GM21528 (cell line): Measurements from ENCODE around the gene MLN.

Source experiments
- ATAC-seq: cut with Tn5 transposase; IDR thresholded peaks from one replicate; pipeline ENCODE4 v1.9.1; 2021; ENCODE audit warnings: mild to moderate bottlenecking, moderate library complexity; ENCODE audit not compliant: unreplicated experiment, low FRiP score

MLN gene

DNA sequence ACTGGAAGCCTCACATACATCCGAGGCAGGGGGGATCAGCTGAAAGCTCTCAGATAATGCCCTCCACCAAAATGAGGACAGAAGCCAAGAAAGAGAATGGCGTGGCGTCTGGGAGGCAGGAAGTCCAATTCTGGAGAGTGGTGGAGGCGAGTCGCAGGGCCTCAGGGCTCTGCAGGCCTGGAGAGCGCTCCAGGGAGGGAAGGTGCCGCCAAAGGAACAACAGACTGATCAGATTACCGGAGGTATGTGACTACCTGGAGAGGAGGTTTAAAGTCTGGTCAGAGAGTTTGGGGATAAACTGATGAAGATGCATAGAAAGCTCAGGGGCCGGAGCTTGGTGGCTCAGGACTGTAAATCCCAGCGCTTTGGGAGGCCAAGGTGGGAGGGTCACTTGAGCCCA is 45.9 kb downstream of the MLN start:
- no peak for ATAC-seq

DNA sequence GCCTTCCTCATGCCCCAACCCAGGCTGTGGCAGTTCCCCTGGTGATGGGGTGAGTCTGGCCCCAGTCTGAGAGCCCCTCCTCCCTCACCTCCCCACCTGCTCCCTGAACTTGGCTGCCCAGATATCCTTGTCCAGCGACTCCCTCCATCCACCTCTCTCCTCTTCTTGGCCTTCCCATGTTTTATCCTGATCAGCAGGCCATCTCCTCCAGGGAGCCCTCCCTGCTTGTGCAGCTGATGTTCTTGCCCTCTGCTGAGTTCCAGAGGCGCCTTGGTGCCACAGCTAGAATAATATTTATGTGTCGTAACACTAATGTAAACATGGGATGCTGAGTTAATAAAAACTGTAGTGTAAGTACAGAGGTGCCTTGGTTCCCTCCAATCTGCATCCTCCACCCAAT is 46.7 kb downstream of the MLN start:
- no peak for ATAC-seq

DNA sequence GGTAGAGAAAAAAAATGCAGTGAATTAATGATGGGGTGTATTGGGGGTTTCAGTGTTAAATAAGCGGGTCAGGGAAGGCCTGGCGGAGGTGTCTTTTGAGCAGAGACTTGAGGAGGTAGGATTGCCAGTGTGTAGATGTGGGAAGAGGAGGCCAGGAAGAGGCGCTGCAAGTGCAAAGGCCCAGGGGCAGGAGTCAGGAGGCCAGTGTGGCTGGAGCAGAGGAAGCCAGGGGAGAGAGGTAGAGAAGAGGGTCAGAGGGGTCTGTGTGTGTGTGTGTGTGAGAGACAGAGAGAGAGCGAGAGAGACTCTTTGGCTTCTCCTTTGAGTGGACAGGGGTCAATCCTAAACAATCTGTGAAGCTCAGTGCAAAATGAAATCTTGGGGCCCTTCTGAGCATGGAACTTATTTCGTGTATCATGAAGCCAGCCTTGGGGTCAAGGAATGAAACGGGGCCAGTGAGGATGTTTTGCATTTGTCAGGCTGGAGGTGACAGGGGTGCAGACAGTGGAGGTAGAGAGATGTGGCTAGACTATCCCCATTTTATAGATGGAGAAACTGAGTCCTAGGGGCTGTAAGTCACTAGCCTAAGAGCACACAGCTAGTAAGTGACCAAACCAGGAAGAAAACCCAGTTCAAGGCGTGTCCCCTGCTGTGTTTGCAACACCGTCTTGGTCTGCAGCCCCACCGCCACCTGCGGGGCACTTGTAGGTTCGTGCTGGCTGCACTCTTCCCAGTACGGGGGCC is 47.4 kb downstream of the MLN start:
- ATAC-seq, result no peak

- ATAC-seq, result no peak
Measured at GRCh38 chr6:33755070-33755869, 48.5 kb downstream of the MLN start.

DNA sequence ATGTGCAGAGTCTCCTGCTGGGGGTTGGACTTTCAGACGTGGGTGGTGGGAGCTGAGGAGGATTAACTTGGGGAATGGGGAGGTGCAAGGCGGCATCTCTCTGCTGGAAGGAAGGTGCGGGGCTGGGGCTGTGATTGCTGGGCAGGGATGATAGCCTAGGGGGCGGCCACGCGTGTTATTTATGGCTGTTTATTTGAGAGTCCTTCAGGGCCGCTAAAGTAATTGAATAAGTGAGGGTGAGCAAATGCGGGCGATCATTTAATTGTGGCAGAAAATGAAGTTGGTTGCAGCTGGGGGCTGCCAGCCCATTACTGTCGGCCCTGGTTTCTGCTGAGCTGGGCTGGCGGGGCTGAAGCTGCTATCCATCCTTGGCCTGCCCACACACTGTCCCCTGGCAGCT is 49.6 kb downstream of the MLN start:
- no peak for ATAC-seq

DNA sequence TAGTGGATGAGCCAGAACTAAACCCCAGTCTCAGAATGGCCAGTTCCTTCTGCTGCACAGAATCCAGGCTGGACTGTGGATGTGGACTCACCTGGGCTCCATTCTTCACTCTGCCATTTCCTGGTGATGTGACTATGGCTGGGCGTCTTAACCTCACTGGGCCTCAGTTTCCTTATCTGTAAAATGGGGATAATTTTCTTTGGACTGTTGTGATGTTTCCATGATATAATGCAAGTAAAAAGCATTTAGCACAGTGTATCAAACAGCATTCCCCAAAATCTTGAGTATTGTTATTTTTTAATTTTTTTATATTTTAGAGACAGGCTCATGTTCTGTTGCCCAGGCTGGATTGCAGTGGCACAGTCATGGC is 51.2 kb downstream of the MLN start:
- no peak for ATAC-seq

GRCh38 chr6:33751771-33752645 is 51.8 kb downstream of the MLN start:
- no peak for ATAC-seq

DNA sequence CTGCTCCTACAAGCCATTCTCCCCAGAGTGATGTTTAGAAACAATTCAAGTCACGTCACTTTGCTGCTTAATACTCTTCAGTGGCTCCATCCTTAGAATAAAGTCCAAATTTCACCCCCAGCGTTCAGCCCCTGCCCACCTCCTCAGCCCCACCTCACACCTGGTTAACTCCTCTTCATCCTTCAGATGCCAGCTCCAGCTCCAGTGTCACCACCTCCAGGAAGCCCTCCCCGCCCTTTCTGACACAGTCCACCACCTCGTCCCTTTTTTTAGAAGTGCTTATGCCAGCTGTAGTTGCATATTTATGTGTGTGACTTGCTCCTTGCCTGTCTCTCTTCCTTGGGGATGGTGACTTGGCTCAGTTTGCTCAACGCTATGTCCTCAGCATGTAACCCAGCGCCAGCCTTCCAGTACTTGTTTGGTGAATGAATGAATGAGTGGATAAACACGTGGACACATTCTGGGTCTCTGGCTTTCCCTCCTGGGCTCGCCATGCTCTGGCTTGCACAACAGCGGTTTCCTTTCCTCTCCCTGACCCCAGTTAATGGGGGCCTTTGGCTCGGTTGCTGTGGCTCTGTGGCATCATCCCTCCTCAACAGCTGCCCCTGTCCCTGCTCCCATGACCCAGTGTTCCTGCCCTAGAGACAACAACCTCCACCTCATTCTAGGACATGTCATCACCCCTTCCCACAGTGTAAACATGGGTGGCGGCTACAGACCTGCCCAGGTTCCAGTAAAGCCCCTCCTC is 53.4 kb downstream of the MLN start:
- ATAC-seq, result no peak

- no peak for ATAC-seq
Measured at GRCh38 chr6:33749401-33749800, 54.4 kb downstream of the MLN start.

DNA sequence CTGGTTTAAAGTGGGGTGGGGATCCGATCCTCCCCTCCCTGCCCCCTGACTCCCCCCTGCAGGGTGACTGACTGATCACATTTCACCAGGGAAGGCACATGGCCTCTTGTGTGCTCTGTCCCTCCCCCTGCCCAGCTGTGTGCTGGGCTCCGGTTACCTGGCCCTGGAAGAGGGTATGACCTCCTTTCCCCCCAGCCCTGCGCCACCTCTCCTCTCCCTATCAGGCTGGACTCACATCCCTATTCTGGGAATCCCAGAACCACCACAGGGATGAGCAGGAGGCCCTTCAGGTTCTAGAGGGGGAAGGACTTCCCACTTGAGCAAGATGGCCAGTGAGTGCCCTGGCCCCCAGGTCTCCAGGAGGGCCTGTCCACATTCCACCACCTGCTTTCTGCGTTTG is 55.0 kb downstream of the MLN start:
- no peak for ATAC-seq

DNA sequence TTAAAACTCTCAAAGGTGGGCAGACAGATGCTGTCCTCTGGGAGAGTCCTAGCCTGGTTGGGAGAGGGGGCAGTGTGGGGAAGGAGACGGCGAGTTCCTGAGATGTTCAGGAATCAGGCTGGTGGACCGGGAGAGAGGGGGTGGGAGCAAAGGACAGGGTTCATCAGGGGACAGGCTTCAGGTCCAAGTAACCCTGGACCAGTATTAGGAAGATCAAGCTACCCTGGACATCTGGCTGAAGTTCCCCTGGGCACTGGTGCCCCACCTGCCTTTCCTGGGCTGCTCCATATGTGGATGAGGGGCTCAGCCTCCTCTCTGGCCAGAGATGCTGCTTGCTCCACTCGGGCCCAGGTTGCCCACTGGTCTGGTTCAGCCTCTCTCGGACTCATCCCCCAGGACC is 56.0 kb downstream of the MLN start:
- ATAC-seq, result no peak

- no peak for ATAC-seq
Measured at GRCh38 chr6:33746651-33747100, 57.1 kb downstream of the MLN start, which contains the start of gene IP6K3. IP6K3 (minus strand) TSS chr6:33746905; CDS start chr6:33735476, 11,429 bp downstream.

GRCh38 chr6:33746036-33746600 is 57.7 kb downstream of the MLN start:
- no peak for ATAC-seq

- ATAC-seq, result no peak
Measured at GRCh38 chr6:33745548-33745947, 58.3 kb downstream of the MLN start.

DNA sequence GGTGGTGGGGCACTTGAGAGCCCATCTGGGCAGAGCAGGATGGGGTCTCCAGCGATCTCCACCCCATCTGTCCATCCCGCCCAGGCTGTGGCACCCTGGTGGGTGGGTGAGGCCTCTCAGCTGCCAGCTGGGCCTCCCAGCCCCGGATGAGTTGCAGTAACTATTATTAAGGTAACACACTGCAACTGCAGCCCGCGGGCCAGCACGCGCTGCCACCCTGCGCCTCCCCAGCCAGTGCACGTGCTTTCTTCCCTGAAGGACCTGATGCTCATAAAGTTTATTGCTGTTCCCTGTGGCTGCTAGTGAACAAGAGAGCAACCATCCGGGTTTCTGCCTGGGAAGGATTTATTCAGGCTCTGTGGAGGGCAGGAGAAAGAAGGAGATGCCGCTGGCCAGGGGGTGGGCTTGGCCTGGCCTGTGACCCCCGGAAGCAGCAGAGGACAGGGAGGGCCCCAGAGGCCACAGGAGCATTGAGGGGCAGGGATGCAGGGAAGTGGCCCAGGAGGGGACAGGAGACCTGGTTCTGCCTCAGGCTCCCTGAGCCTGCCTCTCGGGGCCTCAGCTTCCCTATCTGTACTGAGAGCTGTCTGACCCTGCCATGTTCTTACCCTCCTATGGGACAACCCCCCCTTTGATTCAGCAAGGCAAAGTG is 58.8 kb downstream of the MLN start:
- ATAC-seq, result no peak
